HEK293 (cell line): ENCODE results near the gene ASCL2.

Source experiments
- CTCF ChIA-PET: fragments of 350-600 bp; formaldehyde crosslinking; extraction: SDS; loops from one replicate; lab custom pipeline; 2021; ENCODE audit warnings: antibody characterized with exemption; lab: Yijun Ruan, JAX
- POLR2A ChIA-PET: fragments of 300-600 bp; formaldehyde crosslinking; extraction: SDS; loops from one replicate; lab custom pipeline; 2020; ENCODE audit warnings: antibody characterized with exemption, inconsistent platforms; lab: Yijun Ruan, JAX
- H3K27ac ChIP-seq: fragments of 200-500 bp; sonication (Bioruptor generic); 2 replicates; pipeline ENCODE4 v1.5.1; 2014; ENCODE audit warnings: low read depth, low read length, control low read depth, inconsistent platforms; ENCODE audit errors: extremely low read depth
- H3K36me3 ChIP-seq, 2 experiments: fragments of 200-500 bp in 1 of 2; sonication (Bioruptor generic) in 1 of 2; 1 replicate in 1 of 2; 2 replicates in 1 of 2; pipeline ENCODE4 v1.5.1; 2014 to 2017; ENCODE audit warnings: inconsistent platforms in 2 of 2, low read length in 2 of 2; ENCODE audit not compliant: control insufficient read depth in 2 of 2, insufficient read depth in 1 of 2
- H3K4me1 ChIP-seq: fragments of 200-500 bp; sonication (Bioruptor generic); 2 replicates; pipeline ENCODE4 v1.5.1; 2014; ENCODE audit warnings: mild to moderate bottlenecking, low read length, inconsistent platforms; ENCODE audit not compliant: control insufficient read depth, insufficient read depth
- H3K4me3 ChIP-seq: 2 replicates; pipeline ENCODE4 v1.5.1; 2011; ENCODE audit warnings: low read depth, mild to moderate bottlenecking, control low read depth, low read length, moderate library complexity
- H3K9me3 ChIP-seq: fragments of 200-500 bp; sonication (Bioruptor generic); 2 replicates; pipeline ENCODE4 v1.5.1; 2014; ENCODE audit warnings: low read depth, low read length, inconsistent platforms; ENCODE audit not compliant: control insufficient read depth, insufficient read depth
- BCL11A ChIP-seq: fragments of 450-650 bp; formaldehyde crosslinking; IDR thresholded peaks from 2 replicates; pipeline ENCODE4 v1.5.1; 2016; ENCODE audit warnings: low read depth, missing biosample characterization, missing genetic modification characterization
- EGR2 ChIP-seq: fragments of 450-650 bp; formaldehyde crosslinking; IDR thresholded peaks from 2 replicates; pipeline ENCODE4 v1.5.1; 2016; ENCODE audit warnings: low read depth, missing biosample characterization, missing genetic modification characterization
- GFI1B ChIP-seq: fragments of 450-650 bp; formaldehyde crosslinking; IDR thresholded peaks from 2 replicates; pipeline ENCODE4 v1.5.1; 2016; ENCODE audit warnings: missing biosample characterization, missing genetic modification characterization
- ZNF146 ChIP-seq: fragments of 450-650 bp; formaldehyde crosslinking; IDR thresholded peaks from 2 replicates; pipeline ENCODE4 v1.5.1; 2016; ENCODE audit warnings: missing biosample characterization, missing genetic modification characterization
- ZNF155 ChIP-seq: fragments of 450-650 bp; formaldehyde crosslinking; IDR thresholded peaks from 2 replicates; pipeline ENCODE4 v1.5.1; 2016; ENCODE audit warnings: missing biosample characterization, missing genetic modification characterization
- ZNF2 ChIP-seq: fragments of 450-650 bp; formaldehyde crosslinking; IDR thresholded peaks from 2 replicates; pipeline ENCODE4 v1.5.1; 2016; ENCODE audit warnings: missing biosample characterization, missing genetic modification characterization
- ZNF202 ChIP-seq: fragments of 450-650 bp; formaldehyde crosslinking; IDR thresholded peaks from 2 replicates; pipeline ENCODE4 v1.5.1; 2016; ENCODE audit warnings: missing biosample characterization, missing genetic modification characterization, borderline replicate concordance
- ZNF248 ChIP-seq: fragments of 450-650 bp; formaldehyde crosslinking; IDR thresholded peaks from 2 replicates; pipeline ENCODE4 v1.5.1; 2017; ENCODE audit warnings: missing biosample characterization, missing genetic modification characterization
- ZNF266 ChIP-seq: fragments of 450-650 bp; formaldehyde crosslinking; IDR thresholded peaks from 2 replicates; pipeline ENCODE4 v1.5.1; 2016; ENCODE audit warnings: missing biosample characterization, missing genetic modification characterization, low read depth
- ZNF341 ChIP-seq: fragments of 450-650 bp; formaldehyde crosslinking; IDR thresholded peaks from 2 replicates; pipeline ENCODE4; 2016; ENCODE audit warnings: low read depth, missing biosample characterization, missing genetic modification characterization
- ZNF521 ChIP-seq: fragments of 450-650 bp; formaldehyde crosslinking; IDR thresholded peaks from 2 replicates; pipeline ENCODE4 v1.5.1; 2017; ENCODE audit warnings: missing biosample characterization, mild to moderate bottlenecking, missing genetic modification characterization
- ZNF658 ChIP-seq: fragments of 450-650 bp; formaldehyde crosslinking; IDR thresholded peaks from 2 replicates; pipeline ENCODE4; 2016; ENCODE audit warnings: missing biosample characterization, missing genetic modification characterization
- ZNF670 ChIP-seq: fragments of 450-650 bp; formaldehyde crosslinking; IDR thresholded peaks from 2 replicates; pipeline ENCODE4 v1.5.1; 2016; ENCODE audit warnings: missing biosample characterization, missing genetic modification characterization, low read depth
- ZNF677 ChIP-seq: fragments of 450-650 bp; IDR thresholded peaks from 2 replicates; pipeline ENCODE4 v1.5.0; 2018; ENCODE audit warnings: missing biosample characterization, mild to moderate bottlenecking, missing genetic modification characterization, moderate library complexity
- ZNF707 ChIP-seq: fragments of 450-650 bp; formaldehyde crosslinking; IDR thresholded peaks from 2 replicates; pipeline ENCODE4 v1.5.1; 2016; ENCODE audit warnings: missing biosample characterization, missing genetic modification characterization
- TF ChIP-seq, protein P1 (sequence below): sonication (generic); formaldehyde crosslinking; IDR thresholded peaks from 2 replicates; pipeline ENCODE4 v1.8.1; 2022; ENCODE audit warnings: mild to moderate bottlenecking, moderate library complexity, missing genetic modification reagents
- TF ChIP-seq, protein P2 (sequence below): fragments of 450-650 bp; formaldehyde crosslinking; IDR thresholded peaks from 2 replicates; pipeline ENCODE4 v1.5.1; 2016; ENCODE audit warnings: missing biosample characterization, missing genetic modification characterization
- TF ChIP-seq, protein P3 (sequence below): fragments of 450-650 bp; formaldehyde crosslinking; IDR thresholded peaks from 2 replicates; pipeline ENCODE4 v1.5.1; 2016; ENCODE audit warnings: missing biosample characterization, missing genetic modification characterization, borderline replicate concordance
- TF ChIP-seq, protein P4 (sequence below): fragments of 450-650 bp; formaldehyde crosslinking; IDR thresholded peaks from 2 replicates; pipeline ENCODE4 v1.5.1; 2016; ENCODE audit warnings: missing biosample characterization, missing genetic modification characterization, borderline replicate concordance
- TF ChIP-seq, protein P5 (sequence below): fragments of 450-650 bp; formaldehyde crosslinking; IDR thresholded peaks from 2 replicates; pipeline ENCODE4 v1.5.1; 2017; ENCODE audit warnings: missing biosample characterization, mild to moderate bottlenecking, missing genetic modification characterization, moderate library complexity

The ASCL2 gene

DNA sequence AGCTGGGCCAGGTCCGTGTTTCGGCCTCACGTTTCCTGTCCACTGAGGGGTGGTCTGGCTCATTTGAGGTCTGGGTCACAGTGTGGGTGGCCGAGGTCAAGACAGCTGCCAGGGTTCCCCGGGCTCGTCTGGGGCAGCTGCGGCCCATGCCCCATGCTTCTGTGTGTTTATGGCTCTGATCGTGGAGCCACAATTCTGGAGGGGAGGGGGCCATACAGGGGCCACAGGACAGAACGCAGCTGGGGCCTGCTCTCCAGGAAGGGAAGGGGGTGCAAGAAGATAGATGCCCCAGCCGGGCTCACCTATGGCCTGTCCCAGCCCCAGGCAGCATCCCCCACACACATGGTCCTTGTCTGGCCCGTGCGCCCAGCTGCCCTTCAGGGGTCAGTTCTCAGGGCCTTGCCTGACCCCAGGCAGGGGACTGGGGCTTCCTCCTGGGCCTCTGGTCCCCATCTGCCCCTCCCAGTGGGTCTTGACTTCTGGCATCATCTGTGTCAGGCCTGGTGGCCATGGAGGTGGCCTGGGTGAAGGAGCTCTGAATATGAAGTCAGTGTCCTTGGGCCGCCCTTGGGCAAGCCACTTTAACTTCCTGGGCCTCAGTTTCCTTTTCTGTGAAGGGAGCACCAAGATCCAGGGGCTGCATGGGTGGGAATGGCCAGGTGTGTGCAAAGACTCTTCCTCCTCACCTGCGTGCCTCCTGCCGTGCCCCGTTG, 39.8 kb upstream of the ASCL2 start:
- TF ChIP-seq, protein P1, sequence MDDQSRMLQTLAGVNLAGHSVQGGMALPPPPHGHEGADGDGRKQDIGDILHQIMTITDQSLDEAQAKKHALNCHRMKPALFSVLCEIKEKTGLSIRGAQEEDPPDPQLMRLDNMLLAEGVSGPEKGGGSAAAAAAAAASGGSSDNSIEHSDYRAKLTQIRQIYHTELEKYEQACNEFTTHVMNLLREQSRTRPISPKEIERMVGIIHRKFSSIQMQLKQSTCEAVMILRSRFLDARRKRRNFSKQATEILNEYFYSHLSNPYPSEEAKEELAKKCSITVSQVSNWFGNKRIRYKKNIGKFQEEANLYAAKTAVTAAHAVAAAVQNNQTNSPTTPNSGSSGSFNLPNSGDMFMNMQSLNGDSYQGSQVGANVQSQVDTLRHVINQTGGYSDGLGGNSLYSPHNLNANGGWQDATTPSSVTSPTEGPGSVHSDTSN, result no peak
- TF ChIP-seq ZNF202 (tag by site-specific recombination) (no peak), ZNF146 (no peak), ZNF707 (tag by site-specific recombination) (no peak), ZNF155 (tag by site-specific recombination) (no peak), ZNF2 (tag by site-specific recombination) (no peak), ZNF341 (tag by site-specific recombination) (no peak), ZNF266 (tag by site-specific recombination) (no peak), ZNF670 (tag by site-specific recombination) (no peak), GFI1B (no peak), ZNF521 (tag by site-specific recombination) (no peak), ZNF677 (no peak), ZNF248 (tag by site-specific recombination) (no peak), ZNF658 (no peak), BCL11A (no peak), EGR2 (no peak)
- TF ChIP-seq, protein P2, sequence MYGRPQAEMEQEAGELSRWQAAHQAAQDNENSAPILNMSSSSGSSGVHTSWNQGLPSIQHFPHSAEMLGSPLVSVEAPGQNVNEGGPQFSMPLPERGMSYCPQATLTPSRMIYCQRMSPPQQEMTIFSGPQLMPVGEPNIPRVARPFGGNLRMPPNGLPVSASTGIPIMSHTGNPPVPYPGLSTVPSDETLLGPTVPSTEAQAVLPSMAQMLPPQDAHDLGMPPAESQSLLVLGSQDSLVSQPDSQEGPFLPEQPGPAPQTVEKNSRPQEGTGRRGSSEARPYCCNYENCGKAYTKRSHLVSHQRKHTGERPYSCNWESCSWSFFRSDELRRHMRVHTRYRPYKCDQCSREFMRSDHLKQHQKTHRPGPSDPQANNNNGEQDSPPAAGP (tag by site-specific recombination), result no peak
- TF ChIP-seq, protein P3, sequence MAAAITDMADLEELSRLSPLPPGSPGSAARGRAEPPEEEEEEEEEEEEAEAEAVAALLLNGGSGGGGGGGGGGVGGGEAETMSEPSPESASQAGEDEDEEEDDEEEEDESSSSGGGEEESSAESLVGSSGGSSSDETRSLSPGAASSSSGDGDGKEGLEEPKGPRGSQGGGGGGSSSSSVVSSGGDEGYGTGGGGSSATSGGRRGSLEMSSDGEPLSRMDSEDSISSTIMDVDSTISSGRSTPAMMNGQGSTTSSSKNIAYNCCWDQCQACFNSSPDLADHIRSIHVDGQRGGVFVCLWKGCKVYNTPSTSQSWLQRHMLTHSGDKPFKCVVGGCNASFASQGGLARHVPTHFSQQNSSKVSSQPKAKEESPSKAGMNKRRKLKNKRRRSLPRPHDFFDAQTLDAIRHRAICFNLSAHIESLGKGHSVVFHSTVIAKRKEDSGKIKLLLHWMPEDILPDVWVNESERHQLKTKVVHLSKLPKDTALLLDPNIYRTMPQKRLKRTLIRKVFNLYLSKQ, result no peak
- TF ChIP-seq, protein P4, sequence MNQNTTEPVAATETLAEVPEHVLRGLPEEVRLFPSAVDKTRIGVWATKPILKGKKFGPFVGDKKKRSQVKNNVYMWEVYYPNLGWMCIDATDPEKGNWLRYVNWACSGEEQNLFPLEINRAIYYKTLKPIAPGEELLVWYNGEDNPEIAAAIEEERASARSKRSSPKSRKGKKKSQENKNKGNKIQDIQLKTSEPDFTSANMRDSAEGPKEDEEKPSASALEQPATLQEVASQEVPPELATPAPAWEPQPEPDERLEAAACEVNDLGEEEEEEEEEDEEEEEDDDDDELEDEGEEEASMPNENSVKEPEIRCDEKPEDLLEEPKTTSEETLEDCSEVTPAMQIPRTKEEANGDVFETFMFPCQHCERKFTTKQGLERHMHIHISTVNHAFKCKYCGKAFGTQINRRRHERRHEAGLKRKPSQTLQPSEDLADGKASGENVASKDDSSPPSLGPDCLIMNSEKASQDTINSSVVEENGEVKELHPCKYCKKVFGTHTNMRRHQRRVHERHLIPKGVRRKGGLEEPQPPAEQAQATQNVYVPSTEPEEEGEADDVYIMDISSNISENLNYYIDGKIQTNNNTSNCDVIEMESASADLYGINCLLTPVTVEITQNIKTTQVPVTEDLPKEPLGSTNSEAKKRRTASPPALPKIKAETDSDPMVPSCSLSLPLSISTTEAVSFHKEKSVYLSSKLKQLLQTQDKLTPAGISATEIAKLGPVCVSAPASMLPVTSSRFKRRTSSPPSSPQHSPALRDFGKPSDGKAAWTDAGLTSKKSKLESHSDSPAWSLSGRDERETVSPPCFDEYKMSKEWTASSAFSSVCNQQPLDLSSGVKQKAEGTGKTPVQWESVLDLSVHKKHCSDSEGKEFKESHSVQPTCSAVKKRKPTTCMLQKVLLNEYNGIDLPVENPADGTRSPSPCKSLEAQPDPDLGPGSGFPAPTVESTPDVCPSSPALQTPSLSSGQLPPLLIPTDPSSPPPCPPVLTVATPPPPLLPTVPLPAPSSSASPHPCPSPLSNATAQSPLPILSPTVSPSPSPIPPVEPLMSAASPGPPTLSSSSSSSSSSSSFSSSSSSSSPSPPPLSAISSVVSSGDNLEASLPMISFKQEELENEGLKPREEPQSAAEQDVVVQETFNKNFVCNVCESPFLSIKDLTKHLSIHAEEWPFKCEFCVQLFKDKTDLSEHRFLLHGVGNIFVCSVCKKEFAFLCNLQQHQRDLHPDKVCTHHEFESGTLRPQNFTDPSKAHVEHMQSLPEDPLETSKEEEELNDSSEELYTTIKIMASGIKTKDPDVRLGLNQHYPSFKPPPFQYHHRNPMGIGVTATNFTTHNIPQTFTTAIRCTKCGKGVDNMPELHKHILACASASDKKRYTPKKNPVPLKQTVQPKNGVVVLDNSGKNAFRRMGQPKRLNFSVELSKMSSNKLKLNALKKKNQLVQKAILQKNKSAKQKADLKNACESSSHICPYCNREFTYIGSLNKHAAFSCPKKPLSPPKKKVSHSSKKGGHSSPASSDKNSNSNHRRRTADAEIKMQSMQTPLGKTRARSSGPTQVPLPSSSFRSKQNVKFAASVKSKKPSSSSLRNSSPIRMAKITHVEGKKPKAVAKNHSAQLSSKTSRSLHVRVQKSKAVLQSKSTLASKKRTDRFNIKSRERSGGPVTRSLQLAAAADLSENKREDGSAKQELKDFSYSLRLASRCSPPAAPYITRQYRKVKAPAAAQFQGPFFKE (tag by site-specific recombination), result no peak
- TF ChIP-seq, protein P5, sequence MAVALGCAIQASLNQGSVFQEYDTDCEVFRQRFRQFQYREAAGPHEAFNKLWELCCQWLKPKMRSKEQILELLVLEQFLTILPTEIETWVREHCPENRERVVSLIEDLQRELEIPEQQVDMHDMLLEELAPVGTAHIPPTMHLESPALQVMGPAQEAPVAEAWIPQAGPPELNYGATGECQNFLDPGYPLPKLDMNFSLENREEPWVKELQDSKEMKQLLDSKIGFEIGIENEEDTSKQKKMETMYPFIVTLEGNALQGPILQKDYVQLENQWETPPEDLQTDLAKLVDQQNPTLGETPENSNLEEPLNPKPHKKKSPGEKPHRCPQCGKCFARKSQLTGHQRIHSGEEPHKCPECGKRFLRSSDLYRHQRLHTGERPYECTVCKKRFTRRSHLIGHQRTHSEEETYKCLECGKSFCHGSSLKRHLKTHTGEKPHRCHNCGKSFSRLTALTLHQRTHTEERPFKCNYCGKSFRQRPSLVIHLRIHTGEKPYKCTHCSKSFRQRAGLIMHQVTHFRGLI (tag by site-specific recombination), result no peak
- ChIA-PET CTCF (interaction anchor here (0.6 to 6.8 kb wide), 3 partner anchors 110 to 611 kb away, joined by 3 to 47 read pairs (median 5); no protein-coding TSS in a partner anchor), POLR2A (interaction anchor here (0.5 kb wide), 1 partner anchor 194 kb away, joined by 3 read pairs; no protein-coding TSS in a partner anchor)
- H3K4me1 ChIP-seq, result peaks cover 2% of the 10 kb centered on the region; the same call in 1 of the 2 replicates
- H3K36me3 ChIP-seq, result no peaks in the 10 kb centered on the region
- H3K4me3 ChIP-seq, result no peak overlapping the region
- H3K27ac ChIP-seq, result no peak overlapping the region
- H3K9me3 ChIP-seq, result no peaks in the 10 kb centered on the region
